GM18873 (cell line): ENCODE results near the gene ITPK1.

Experiments used
- ATAC-seq: cut with Tn5 transposase; IDR thresholded peaks from one replicate; pipeline ENCODE4 v1.9.1; 2021; ENCODE audit warnings: mild to moderate bottlenecking, moderate library complexity, moderate number of reproducible peaks; ENCODE audit not compliant: unreplicated experiment, low FRiP score

Gene ITPK1

GRCh38 chr14:92916201-92916600 lies 199.5 kb downstream of the ITPK1 start:
- ATAC-seq, result no peak

GRCh38 chr14:92914087-92914656 lies 201.6 kb downstream of the ITPK1 start:
- ATAC-seq, result no peak

- no peak for ATAC-seq
Observed at GRCh38 chr14:92907316-92907911, 208.3 kb downstream of the ITPK1 start.

- no peak for ATAC-seq
Observed at GRCh38 chr14:92906823-92907222, 208.9 kb downstream of the ITPK1 start.

- ATAC-seq, result no peak
Observed at GRCh38 chr14:92906420-92906819, 209.3 kb downstream of the ITPK1 start.

GRCh38 chr14:92905667-92906066 lies 210.1 kb downstream of the ITPK1 start:
- ATAC-seq, result no peak

- ATAC-seq, result no peak
Observed at GRCh38 chr14:92903359-92903758, 212.4 kb downstream of the ITPK1 start.

GRCh38 chr14:92902726-92903125 lies 213.0 kb downstream of the ITPK1 start:
- no peak for ATAC-seq

GRCh38 chr14:92902191-92902590 lies 213.5 kb downstream of the ITPK1 start:
- ATAC-seq, result no peak

GRCh38 chr14:92900660-92901059 lies 215.1 kb downstream of the ITPK1 start:
- no peak for ATAC-seq

GRCh38 chr14:92898566-92899131 lies 217.1 kb downstream of the ITPK1 start:
- no peak for ATAC-seq

GRCh38 chr14:92897922-92898565 lies 217.7 kb downstream of the ITPK1 start:
- no peak for ATAC-seq

- no peak for ATAC-seq
Observed at GRCh38 chr14:92895352-92895878, 220.3 kb downstream of the ITPK1 start.

GRCh38 chr14:92892589-92892988 lies 223.1 kb downstream of the ITPK1 start:
- no peak for ATAC-seq

GRCh38 chr14:92890830-92891588 lies 224.7 kb downstream of the ITPK1 start:
- ATAC-seq, result no peak

GRCh38 chr14:92888896-92889295 lies 226.8 kb downstream of the ITPK1 start:
- ATAC-seq, result no peak

- ATAC-seq, result no peak
Observed at GRCh38 chr14:92887157-92887556, 228.6 kb downstream of the ITPK1 start.
